OCI-LY1 (cell line): ENCODE data around the gene KLHL29.

Experiments used
- H2AFZ ChIP-seq: fragments of 200-600 bp; sonication (generic), shearing (Covaris generic); 2 replicates; pipeline ENCODE4 v1.6.0; 2014; ENCODE audit warnings: antibody characterized with exemption, mild to moderate bottlenecking, low read length
- H3F3A ChIP-seq: fragments of 200-600 bp; sonication (generic), shearing (Covaris generic); 2 replicates; pipeline ENCODE4 v1.6.0; 2014; ENCODE audit warnings: mild to moderate bottlenecking, antibody characterized with exemption, low read length, moderate library complexity; ENCODE audit not compliant: insufficient read depth
- H3K27ac ChIP-seq: fragments of 200-600 bp; sonication (generic); 2 replicates; pipeline ENCODE4 v1.5.1; 2014; ENCODE audit warnings: low read length, mixed run types, mild to moderate bottlenecking, low read depth; ENCODE audit not compliant: poor library complexity, severe bottlenecking
- H3K27me3 ChIP-seq: fragments of 200-600 bp; sonication (generic); 2 replicates; pipeline ENCODE4 v1.6.0; 2014; ENCODE audit warnings: antibody characterized with exemption, mild to moderate bottlenecking, low read length, moderate library complexity; ENCODE audit not compliant: insufficient read depth
- H3K36me3 ChIP-seq: fragments of 200-600 bp; sonication (generic); 2 replicates; pipeline ENCODE4 v1.6.1; 2014; ENCODE audit warnings: mild to moderate bottlenecking, antibody characterized with exemption, low read length, moderate library complexity, mixed read lengths; ENCODE audit not compliant: insufficient read depth
- H3K4me1 ChIP-seq: fragments of 200-600 bp; sonication (generic); 2 replicates; pipeline ENCODE4 v1.5.1; 2014; ENCODE audit warnings: mild to moderate bottlenecking, low read length, moderate library complexity; ENCODE audit not compliant: insufficient read depth, severe bottlenecking
- H3K4me2 ChIP-seq: fragments of 200-600 bp; sonication (generic), shearing (Covaris generic); 2 replicates; pipeline ENCODE4 v1.6.1; 2014; ENCODE audit warnings: low read length
- H3K4me3 ChIP-seq: fragments of 200-600 bp; sonication (generic); 2 replicates; pipeline ENCODE4 v1.5.1; 2014; ENCODE audit warnings: low read length, low read depth, mild to moderate bottlenecking, mixed read lengths; ENCODE audit not compliant: poor library complexity, severe bottlenecking
- H3K79me2 ChIP-seq: fragments of 200-600 bp; shearing (Covaris generic); 2 replicates; pipeline ENCODE4 v1.6.1; 2016; ENCODE audit warnings: mixed run types, low read length, mixed read lengths; ENCODE audit not compliant: insufficient read depth
- H3K9ac ChIP-seq: fragments of 200-600 bp; sonication (generic), shearing (Covaris generic); 2 replicates; pipeline ENCODE4 v1.6.1; 2014; ENCODE audit warnings: mild to moderate bottlenecking, low read length, mixed read lengths
- H3K9me2 ChIP-seq: fragments of 200-600 bp; sonication (generic), shearing (Covaris generic); 2 replicates; pipeline ENCODE4 v1.6.1; 2014; ENCODE audit warnings: low read depth, mild to moderate bottlenecking, low read length, mixed read lengths
- H3K9me3 ChIP-seq: fragments of 200-600 bp; shearing (Covaris generic); 2 replicates; pipeline ENCODE4 v1.6.1; 2014; ENCODE audit warnings: low read length, mixed read lengths
- H4K20me1 ChIP-seq: fragments of 200-600 bp; sonication (generic), shearing (Covaris generic); 2 replicates; pipeline ENCODE4 v1.6.0; 2016; ENCODE audit warnings: mild to moderate bottlenecking, low read length; ENCODE audit not compliant: insufficient read depth
- EZH2 ChIP-seq: fragments of 200-600 bp; sonication (generic), shearing (Covaris generic); IDR thresholded peaks from 2 replicates; pipeline ENCODE4 v1.8.0; 2017; ENCODE audit warnings: borderline replicate concordance, mixed run types, mild to moderate bottlenecking, antibody characterized with exemption, low read length, moderate library complexity, mixed read lengths
- TF ChIP-seq, protein P1 (sequence below): fragments of 200-600 bp; sonication (generic), shearing (Covaris generic); IDR thresholded peaks from 2 replicates; pipeline ENCODE4 v1.5.1; 2017; ENCODE audit warnings: mild to moderate bottlenecking, antibody characterized with exemption, low read length, moderate library complexity, mixed read lengths

KLHL29 gene

DNA sequence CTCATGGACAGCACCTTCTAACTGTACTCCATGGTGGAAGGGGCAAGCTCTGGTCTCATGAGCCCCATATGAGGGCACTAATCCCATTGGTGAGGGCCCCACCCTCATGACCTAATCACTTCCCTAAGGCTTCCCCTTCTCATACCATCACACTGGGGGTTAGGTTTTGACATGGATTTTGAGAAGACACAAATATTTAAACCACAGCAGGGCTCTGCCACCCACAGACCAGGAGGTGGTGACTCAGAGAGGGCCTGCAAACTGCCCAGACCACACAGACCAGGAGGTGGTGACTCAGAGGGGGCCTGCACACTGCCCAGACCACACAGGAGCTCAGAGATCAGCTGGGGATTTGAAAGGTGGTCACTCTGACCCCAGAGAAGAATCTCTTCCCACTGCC is 222.0 kb downstream of the KLHL29 start:
- no peaks in the 10 kb centered on the region; the same call in 1 of the 2 replicates for H3K36me3 ChIP-seq
- H4K20me1 ChIP-seq = no peaks in the 10 kb centered on the region
- H3K4me2 ChIP-seq = no peak overlapping the region
- no peaks in the 10 kb centered on the region for H3K9me2 ChIP-seq
- H3K9me3 ChIP-seq = no peaks in the 10 kb centered on the region
- 0 out of 2 replicates have a peak, but pooled peaks cover 5% of the 10 kb centered on the region for H3K27me3 ChIP-seq
- no peaks in the 10 kb centered on the region for H3K4me1 ChIP-seq
- no peaks in the 10 kb centered on the region for H3K79me2 ChIP-seq
- TF ChIP-seq EZH2 = no peak
- TF ChIP-seq, protein P1, sequence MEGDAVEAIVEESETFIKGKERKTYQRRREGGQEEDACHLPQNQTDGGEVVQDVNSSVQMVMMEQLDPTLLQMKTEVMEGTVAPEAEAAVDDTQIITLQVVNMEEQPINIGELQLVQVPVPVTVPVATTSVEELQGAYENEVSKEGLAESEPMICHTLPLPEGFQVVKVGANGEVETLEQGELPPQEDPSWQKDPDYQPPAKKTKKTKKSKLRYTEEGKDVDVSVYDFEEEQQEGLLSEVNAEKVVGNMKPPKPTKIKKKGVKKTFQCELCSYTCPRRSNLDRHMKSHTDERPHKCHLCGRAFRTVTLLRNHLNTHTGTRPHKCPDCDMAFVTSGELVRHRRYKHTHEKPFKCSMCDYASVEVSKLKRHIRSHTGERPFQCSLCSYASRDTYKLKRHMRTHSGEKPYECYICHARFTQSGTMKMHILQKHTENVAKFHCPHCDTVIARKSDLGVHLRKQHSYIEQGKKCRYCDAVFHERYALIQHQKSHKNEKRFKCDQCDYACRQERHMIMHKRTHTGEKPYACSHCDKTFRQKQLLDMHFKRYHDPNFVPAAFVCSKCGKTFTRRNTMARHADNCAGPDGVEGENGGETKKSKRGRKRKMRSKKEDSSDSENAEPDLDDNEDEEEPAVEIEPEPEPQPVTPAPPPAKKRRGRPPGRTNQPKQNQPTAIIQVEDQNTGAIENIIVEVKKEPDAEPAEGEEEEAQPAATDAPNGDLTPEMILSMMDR = no peak
- H3K9ac ChIP-seq = no peak overlapping the region
- H3F3A ChIP-seq = no peaks in the 10 kb centered on the region
- H2AFZ ChIP-seq = no peak overlapping the region
- H3K27ac ChIP-seq = no peak overlapping the region
- H3K4me3 ChIP-seq = no peak overlapping the region

- no peaks in the 10 kb centered on the region; the same call in 1 of the 2 replicates for H3K36me3 ChIP-seq
- no peak overlapping the region for H3K4me2 ChIP-seq
- H3K9ac ChIP-seq = no peak overlapping the region
- no peaks in the 10 kb centered on the region for H3F3A ChIP-seq
- TF ChIP-seq EZH2 = no peak
- TF ChIP-seq, protein P1 = no peak
- no peaks in the 10 kb centered on the region for H3K9me2 ChIP-seq
- no peaks in the 10 kb centered on the region for H3K9me3 ChIP-seq
- H3K4me1 ChIP-seq = no peaks in the 10 kb centered on the region
- H2AFZ ChIP-seq = no peak overlapping the region
- no peaks in the 10 kb centered on the region for H3K79me2 ChIP-seq
- no peaks in the 10 kb centered on the region for H4K20me1 ChIP-seq
- no peak overlapping the region for H3K4me3 ChIP-seq
- no peak overlapping the region for H3K27ac ChIP-seq
- H3K27me3 ChIP-seq = 0 out of 2 replicates have a peak, but pooled peaks cover 5% of the 10 kb centered on the region
These were observed 222.9 kb downstream of the KLHL29 start for GRCh38 chr2:23607925-23608324.

GRCh38 chr2:23609254-23609653 is 224.3 kb downstream of the KLHL29 start:
- TF ChIP-seq, protein P1 = no peak
- no peak for TF ChIP-seq EZH2
- Histone ChIP-seq H3K27me3 (0 out of 2 replicates have a peak, but pooled peaks cover 5% of the 10 kb centered on the region), H3K79me2 (no peaks in the 10 kb centered on the region), H3K9me3 (no peaks in the 10 kb centered on the region), H3K4me2 (no peak overlapping the region), H3K36me3 (no peaks in the 10 kb centered on the region; the same call in 1 of the 2 replicates), H3K4me3 (no peak overlapping the region), H2AFZ (no peak overlapping the region), H3K9ac (no peak overlapping the region), H3K27ac (no peak overlapping the region), H4K20me1 (no peaks in the 10 kb centered on the region), H3K4me1 (no peaks in the 10 kb centered on the region), H3K9me2 (no peaks in the 10 kb centered on the region), H3F3A (no peaks in the 10 kb centered on the region)
